Parathyroid adenoma (tissue), 2 donors: Measurements from ENCODE around the gene COL23A1.

ENCODE experiments used
- H2AFZ ChIP-seq: fragments of 300-600 bp; sonication (generic); one replicate; pipeline ENCODE4 v1.7.0; 2017; ENCODE audit warnings: antibody characterized with exemption, mild to moderate bottlenecking
- H3K27ac ChIP-seq: fragments of 300-600 bp; sonication (generic); one replicate; pipeline ENCODE4 v1.7.0; 2017
- H3K27me3 ChIP-seq: fragments of 300-600 bp; sonication (generic); one replicate; pipeline ENCODE4 v1.7.0; 2017; ENCODE audit warnings: low read length; ENCODE audit not compliant: control insufficient read depth, insufficient read depth
- H3K36me3 ChIP-seq: fragments of 300-600 bp; sonication (generic); one replicate; pipeline ENCODE4 v1.7.0; 2017; ENCODE audit warnings: low read length; ENCODE audit not compliant: control insufficient read depth, insufficient read depth
- H3K4me1 ChIP-seq: fragments of 300-600 bp; sonication (generic); one replicate; pipeline ENCODE4 v1.7.0; 2017; ENCODE audit warnings: control low read depth
- H3K4me2 ChIP-seq: fragments of 300-600 bp; sonication (generic); one replicate; pipeline ENCODE4 v1.7.0; 2017; ENCODE audit warnings: low read length
- H3K4me3 ChIP-seq: fragments of 300-600 bp; sonication (generic); one replicate; pipeline ENCODE4 v1.7.0; 2017; ENCODE audit warnings: low read depth, low read length
- H3K79me2 ChIP-seq: fragments of 300-600 bp; sonication (generic); one replicate; pipeline ENCODE4 v1.7.0; 2017; ENCODE audit warnings: control low read depth
- H3K9ac ChIP-seq: fragments of 300-600 bp; sonication (generic); one replicate; pipeline ENCODE4 v1.7.0; 2017; ENCODE audit warnings: mild to moderate bottlenecking
- H3K9me3 ChIP-seq: fragments of 300-600 bp; sonication (generic); one replicate; pipeline ENCODE4 v1.7.0; 2017; ENCODE audit warnings: low read length; ENCODE audit not compliant: control insufficient read depth
- TF ChIP-seq, protein P1 (sequence below): fragments of 300-600 bp; sonication (generic); IDR thresholded peaks from one replicate; pipeline ENCODE4 v1.7.0; 2017; ENCODE audit warnings: antibody characterized with exemption, mild to moderate bottlenecking
- donor health status: primary hyperparathyroidism.

Gene COL23A1

DNA sequence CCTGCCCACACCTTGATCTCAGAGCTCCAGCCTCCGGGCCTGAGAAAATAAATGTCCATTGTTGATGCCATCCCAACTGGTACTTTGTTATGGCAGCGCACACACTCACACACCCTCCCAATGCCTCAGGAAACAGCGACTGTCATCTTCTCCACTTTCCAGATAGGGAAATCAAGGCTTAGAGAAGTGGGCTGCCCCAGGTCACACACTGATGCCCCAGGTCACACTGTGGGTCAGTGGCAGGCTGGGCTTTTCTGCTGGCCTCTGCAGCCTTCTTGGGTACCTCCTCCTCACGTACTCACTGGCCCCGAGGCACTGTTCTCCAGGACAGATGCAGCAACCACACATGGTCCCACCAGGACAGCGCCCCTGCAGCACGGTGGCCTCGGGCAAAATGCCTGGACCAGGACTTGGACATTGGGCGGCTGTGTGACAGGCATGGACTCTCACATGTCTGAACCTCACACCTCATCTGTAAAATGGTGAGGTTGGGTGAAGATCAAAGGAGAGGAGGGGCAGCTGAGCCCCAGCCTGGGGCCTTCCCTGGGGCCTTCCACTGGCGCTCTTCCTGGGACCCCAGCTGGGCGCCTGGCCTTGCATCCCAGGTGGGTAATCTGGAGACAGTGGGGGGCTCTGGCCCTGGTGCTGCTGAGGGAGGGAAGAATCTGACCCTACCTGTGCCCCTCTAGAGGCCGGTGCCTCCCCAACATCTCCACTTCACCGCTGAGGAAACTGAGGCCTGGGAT lies 156.0 kb downstream of the COL23A1 start:
- TF ChIP-seq, protein P1, sequence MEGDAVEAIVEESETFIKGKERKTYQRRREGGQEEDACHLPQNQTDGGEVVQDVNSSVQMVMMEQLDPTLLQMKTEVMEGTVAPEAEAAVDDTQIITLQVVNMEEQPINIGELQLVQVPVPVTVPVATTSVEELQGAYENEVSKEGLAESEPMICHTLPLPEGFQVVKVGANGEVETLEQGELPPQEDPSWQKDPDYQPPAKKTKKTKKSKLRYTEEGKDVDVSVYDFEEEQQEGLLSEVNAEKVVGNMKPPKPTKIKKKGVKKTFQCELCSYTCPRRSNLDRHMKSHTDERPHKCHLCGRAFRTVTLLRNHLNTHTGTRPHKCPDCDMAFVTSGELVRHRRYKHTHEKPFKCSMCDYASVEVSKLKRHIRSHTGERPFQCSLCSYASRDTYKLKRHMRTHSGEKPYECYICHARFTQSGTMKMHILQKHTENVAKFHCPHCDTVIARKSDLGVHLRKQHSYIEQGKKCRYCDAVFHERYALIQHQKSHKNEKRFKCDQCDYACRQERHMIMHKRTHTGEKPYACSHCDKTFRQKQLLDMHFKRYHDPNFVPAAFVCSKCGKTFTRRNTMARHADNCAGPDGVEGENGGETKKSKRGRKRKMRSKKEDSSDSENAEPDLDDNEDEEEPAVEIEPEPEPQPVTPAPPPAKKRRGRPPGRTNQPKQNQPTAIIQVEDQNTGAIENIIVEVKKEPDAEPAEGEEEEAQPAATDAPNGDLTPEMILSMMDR, result no peak
- H3K4me3 ChIP-seq, result no peak overlapping the region
- no peaks in the 10 kb centered on the region for H3K36me3 ChIP-seq
- no peaks in the 10 kb centered on the region for H3K27me3 ChIP-seq
- H2AFZ ChIP-seq, result no peak overlapping the region
- no peak overlapping the region for H3K9ac ChIP-seq
- no peak overlapping the region for H3K27ac ChIP-seq
- H3K4me1 ChIP-seq, result peaks cover 1% of the 10 kb centered on the region
- no peak overlapping the region for H3K4me2 ChIP-seq
- no peaks in the 10 kb centered on the region for H3K9me3 ChIP-seq
- no peaks in the 10 kb centered on the region for H3K79me2 ChIP-seq

- no peaks in the 10 kb centered on the region for H3K9me3 ChIP-seq
- H3K4me3 ChIP-seq, result no peak overlapping the region
- H3K27ac ChIP-seq, result no peak overlapping the region
- H3K4me1 ChIP-seq, result peaks cover 9% of the 10 kb centered on the region
- H2AFZ ChIP-seq, result no peak overlapping the region
- H3K4me2 ChIP-seq, result no peak overlapping the region
- H3K36me3 ChIP-seq, result no peaks in the 10 kb centered on the region
- H3K27me3 ChIP-seq, result no peaks in the 10 kb centered on the region
- H3K79me2 ChIP-seq, result no peaks in the 10 kb centered on the region
- TF ChIP-seq, protein P1, result no peak
- no peak overlapping the region for H3K9ac ChIP-seq
Measured at GRCh38 chr5:178433273-178433775, 156.9 kb downstream of the COL23A1 start.

DNA sequence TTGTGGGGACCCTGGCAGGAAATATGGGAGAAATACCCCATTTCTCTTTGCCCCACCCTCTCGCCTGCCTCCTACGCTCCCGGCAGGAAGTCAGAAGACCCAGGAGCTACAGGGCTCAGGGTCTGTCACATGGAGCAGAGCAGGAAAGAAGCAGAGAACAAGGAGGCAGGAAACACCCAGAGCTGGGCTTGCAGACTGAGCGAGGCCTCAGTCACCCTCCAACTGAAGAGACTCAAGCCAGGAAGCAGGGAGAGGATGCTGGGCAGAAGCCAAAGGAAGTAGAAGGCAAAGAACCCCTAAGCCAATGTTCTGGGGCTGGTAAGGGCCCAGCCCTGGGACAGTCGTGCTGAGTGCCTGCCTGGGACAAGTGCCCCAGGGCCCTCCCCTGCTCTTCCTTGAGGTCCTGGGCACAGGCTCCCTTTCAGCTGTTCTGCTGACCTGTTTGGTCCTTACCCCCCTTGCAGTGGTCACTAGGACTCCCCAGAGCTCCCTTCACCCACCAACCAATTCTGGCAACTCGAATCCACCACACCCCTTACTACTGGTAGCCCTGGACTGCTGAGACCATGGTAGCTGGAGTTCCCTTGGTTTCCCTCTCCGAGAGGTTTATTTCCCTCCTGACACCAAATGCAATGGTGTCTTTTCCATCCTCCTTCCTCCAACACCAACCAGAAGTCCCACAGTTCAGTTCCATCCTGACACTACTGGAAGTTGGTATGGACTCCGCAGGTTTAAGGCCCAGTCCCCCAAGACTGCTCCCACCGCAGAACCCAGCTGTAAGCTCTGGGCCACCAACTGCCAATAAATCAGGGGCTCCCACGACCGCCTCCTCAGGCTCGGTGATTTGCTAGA lies 157.5 kb downstream of the COL23A1 start:
- no peaks in the 10 kb centered on the region for H3K36me3 ChIP-seq
- H3K27me3 ChIP-seq, result no peaks in the 10 kb centered on the region
- no peak overlapping the region for H3K4me2 ChIP-seq
- H3K79me2 ChIP-seq, result no peaks in the 10 kb centered on the region
- no peaks in the 10 kb centered on the region for H3K9me3 ChIP-seq
- TF ChIP-seq, protein P1, result no peak
- H3K9ac ChIP-seq, result no peak overlapping the region
- peaks cover 16% of the 10 kb centered on the region for H3K4me1 ChIP-seq
- H3K27ac ChIP-seq, result no peak overlapping the region
- no peak overlapping the region for H2AFZ ChIP-seq
- H3K4me3 ChIP-seq, result no peak overlapping the region

GRCh38 chr5:178431782-178432165 lies 158.4 kb downstream of the COL23A1 start:
- Histone ChIP-seq H3K4me3 (no peak overlapping the region), H3K36me3 (no peaks in the 10 kb centered on the region), H3K27ac (no peak overlapping the region), H3K9me3 (no peaks in the 10 kb centered on the region), H3K4me2 (no peak overlapping the region), H3K4me1 (peaks cover 19% of the 10 kb centered on the region), H3K79me2 (no peaks in the 10 kb centered on the region), H3K27me3 (no peaks in the 10 kb centered on the region), H2AFZ (no peak overlapping the region), H3K9ac (no peak overlapping the region)
- TF ChIP-seq, protein P1, result no peak
